Measurements from ENCODE around the gene PPIF.

PPIF gene

DNA sequence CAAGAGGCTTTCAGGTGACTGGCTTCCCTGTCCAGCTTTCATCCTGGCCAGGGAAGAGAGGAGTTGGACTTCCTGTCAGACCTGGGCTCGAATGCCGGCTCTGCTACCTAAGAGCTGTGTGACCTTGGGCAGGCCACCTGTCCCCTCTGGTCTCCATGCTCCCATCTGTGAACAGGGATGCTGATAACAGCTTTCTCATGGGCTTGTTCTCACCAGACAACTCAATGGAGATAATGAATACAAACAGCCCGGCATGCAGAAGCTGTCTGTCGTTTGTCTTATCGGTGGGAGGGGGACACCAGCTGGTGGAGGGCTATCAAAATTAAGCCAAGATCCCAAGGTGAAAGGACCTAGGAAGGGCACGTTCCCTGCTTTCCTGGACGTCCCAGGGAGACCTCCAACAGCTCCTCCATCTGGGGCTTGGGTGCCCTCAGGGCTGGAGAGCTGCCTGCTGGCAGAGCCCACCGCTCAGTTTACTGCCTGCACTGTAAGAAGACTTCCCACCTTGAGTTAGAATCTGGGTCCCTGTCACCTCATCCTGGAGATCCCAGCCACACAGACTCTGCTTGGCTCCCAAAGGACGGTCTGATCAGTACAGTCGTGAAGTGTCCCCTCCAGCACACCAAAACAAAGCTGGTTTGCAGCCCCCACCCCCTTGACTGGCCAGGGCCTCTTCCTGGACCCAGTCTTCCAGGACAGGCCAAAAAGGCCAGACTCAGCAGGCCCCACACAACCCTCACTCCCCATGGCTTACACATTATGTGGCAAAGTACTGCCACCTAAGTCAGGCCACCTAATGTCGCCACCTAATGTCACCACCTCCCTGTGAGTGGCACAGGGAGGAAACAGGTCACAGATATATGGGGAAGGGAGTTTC lies 40.9 kb downstream of the PPIF start:
- no peak for ATAC-seq
- TF ChIP-seq CSDC2 (CRISPR knock-in tag; IDR thresholded peaks at IDR 0.05): no peak
- TF ChIP-seq, protein P1, sequence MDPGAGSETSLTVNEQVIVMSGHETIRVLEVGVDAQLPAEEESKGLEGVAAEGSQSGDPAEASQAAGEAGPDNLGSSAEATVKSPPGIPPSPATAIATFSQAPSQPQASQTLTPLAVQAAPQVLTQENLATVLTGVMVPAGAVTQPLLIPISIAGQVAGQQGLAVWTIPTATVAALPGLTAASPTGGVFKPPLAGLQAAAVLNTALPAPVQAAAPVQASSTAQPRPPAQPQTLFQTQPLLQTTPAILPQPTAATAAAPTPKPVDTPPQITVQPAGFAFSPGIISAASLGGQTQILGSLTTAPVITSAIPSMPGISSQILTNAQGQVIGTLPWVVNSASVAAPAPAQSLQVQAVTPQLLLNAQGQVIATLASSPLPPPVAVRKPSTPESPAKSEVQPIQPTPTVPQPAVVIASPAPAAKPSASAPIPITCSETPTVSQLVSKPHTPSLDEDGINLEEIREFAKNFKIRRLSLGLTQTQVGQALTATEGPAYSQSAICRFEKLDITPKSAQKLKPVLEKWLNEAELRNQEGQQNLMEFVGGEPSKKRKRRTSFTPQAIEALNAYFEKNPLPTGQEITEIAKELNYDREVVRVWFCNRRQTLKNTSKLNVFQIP (CRISPR knock-in tag; IDR thresholded peaks at IDR 0.05; ENCODE audit: borderline replicate concordance, low read depth): no peak
- TF ChIP-seq, protein P2, sequence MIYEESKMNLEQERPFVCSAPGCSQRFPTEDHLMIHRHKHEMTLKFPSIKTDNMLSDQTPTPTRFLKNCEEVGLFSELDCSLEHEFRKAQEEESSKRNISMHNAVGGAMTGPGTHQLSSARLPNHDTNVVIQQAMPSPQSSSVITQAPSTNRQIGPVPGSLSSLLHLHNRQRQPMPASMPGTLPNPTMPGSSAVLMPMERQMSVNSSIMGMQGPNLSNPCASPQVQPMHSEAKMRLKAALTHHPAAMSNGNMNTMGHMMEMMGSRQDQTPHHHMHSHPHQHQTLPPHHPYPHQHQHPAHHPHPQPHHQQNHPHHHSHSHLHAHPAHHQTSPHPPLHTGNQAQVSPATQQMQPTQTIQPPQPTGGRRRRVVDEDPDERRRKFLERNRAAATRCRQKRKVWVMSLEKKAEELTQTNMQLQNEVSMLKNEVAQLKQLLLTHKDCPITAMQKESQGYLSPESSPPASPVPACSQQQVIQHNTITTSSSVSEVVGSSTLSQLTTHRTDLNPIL (CRISPR knock-in tag; IDR thresholded peaks at IDR 0.05; ENCODE audit: low read depth): no peak
- TF ChIP-seq, protein P3, sequence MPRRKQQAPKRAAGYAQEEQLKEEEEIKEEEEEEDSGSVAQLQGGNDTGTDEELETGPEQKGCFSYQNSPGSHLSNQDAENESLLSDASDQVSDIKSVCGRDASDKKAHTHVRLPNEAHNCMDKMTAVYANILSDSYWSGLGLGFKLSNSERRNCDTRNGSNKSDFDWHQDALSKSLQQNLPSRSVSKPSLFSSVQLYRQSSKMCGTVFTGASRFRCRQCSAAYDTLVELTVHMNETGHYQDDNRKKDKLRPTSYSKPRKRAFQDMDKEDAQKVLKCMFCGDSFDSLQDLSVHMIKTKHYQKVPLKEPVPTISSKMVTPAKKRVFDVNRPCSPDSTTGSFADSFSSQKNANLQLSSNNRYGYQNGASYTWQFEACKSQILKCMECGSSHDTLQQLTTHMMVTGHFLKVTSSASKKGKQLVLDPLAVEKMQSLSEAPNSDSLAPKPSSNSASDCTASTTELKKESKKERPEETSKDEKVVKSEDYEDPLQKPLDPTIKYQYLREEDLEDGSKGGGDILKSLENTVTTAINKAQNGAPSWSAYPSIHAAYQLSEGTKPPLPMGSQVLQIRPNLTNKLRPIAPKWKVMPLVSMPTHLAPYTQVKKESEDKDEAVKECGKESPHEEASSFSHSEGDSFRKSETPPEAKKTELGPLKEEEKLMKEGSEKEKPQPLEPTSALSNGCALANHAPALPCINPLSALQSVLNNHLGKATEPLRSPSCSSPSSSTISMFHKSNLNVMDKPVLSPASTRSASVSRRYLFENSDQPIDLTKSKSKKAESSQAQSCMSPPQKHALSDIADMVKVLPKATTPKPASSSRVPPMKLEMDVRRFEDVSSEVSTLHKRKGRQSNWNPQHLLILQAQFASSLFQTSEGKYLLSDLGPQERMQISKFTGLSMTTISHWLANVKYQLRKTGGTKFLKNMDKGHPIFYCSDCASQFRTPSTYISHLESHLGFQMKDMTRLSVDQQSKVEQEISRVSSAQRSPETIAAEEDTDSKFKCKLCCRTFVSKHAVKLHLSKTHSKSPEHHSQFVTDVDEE (CRISPR knock-in tag; IDR thresholded peaks at IDR 0.05): no peak
- TF ChIP-seq BACH2 (CRISPR knock-in tag; IDR thresholded peaks at IDR 0.05; ENCODE audit: borderline replicate concordance): no peak
- TF ChIP-seq TOX (CRISPR knock-in tag; IDR thresholded peaks at IDR 0.05; ENCODE audit: borderline replicate concordance): no peak
- no peak for TF ChIP-seq ZC3H10 (CRISPR knock-in tag; IDR thresholded peaks at IDR 0.05)
- TF ChIP-seq ZNF565 (CRISPR knock-in tag; conservative IDR thresholded peaks at IDR 0.05; ENCODE audit: low read depth): no peak
- no peak for TF ChIP-seq ZNF70 (CRISPR knock-in tag; IDR thresholded peaks at IDR 0.05)
- no peak for TF ChIP-seq PATZ1 (CRISPR knock-in tag; IDR thresholded peaks at IDR 0.05; ENCODE audit: borderline replicate concordance)
- no peak for TF ChIP-seq RARB (CRISPR knock-in tag; IDR thresholded peaks at IDR 0.05)
- no peak for TF ChIP-seq ESRRG (CRISPR knock-in tag; IDR thresholded peaks at IDR 0.05)
- TF ChIP-seq ZNF8 (CRISPR knock-in tag; IDR thresholded peaks at IDR 0.05): no peak
- no peak for TF ChIP-seq TCF4 (CRISPR knock-in tag; IDR thresholded peaks at IDR 0.05; ENCODE audit: borderline replicate concordance)
- TF ChIP-seq ZFP3 (CRISPR knock-in tag; IDR thresholded peaks at IDR 0.05): no peak

- TF ChIP-seq PATZ1 (CRISPR knock-in tag; IDR thresholded peaks at IDR 0.05; ENCODE audit: borderline replicate concordance) (no peak), ESRRG (CRISPR knock-in tag; IDR thresholded peaks at IDR 0.05) (no peak), TCF4 (CRISPR knock-in tag; IDR thresholded peaks at IDR 0.05; ENCODE audit: borderline replicate concordance) (no peak), ZFP30 (CRISPR knock-in tag; IDR thresholded peaks at IDR 0.05) (no peak), PPARA (CRISPR knock-in tag; IDR thresholded peaks at IDR 0.05; ENCODE audit: borderline replicate concordance) (no peak), ZFP3 (CRISPR knock-in tag; IDR thresholded peaks at IDR 0.05) (no peak), OSR1 (CRISPR knock-in tag; IDR thresholded peaks at IDR 0.05) (no peak), TOX (CRISPR knock-in tag; IDR thresholded peaks at IDR 0.05; ENCODE audit: borderline replicate concordance) (no peak), ZNF8 (CRISPR knock-in tag; IDR thresholded peaks at IDR 0.05) (no peak), ZC3H10 (CRISPR knock-in tag; IDR thresholded peaks at IDR 0.05) (no peak), RARB (CRISPR knock-in tag; IDR thresholded peaks at IDR 0.05) (no peak)
- TF ChIP-seq, protein P2 (CRISPR knock-in tag; IDR thresholded peaks at IDR 0.05; ENCODE audit: low read depth): no peak
- TF ChIP-seq, protein P4, sequence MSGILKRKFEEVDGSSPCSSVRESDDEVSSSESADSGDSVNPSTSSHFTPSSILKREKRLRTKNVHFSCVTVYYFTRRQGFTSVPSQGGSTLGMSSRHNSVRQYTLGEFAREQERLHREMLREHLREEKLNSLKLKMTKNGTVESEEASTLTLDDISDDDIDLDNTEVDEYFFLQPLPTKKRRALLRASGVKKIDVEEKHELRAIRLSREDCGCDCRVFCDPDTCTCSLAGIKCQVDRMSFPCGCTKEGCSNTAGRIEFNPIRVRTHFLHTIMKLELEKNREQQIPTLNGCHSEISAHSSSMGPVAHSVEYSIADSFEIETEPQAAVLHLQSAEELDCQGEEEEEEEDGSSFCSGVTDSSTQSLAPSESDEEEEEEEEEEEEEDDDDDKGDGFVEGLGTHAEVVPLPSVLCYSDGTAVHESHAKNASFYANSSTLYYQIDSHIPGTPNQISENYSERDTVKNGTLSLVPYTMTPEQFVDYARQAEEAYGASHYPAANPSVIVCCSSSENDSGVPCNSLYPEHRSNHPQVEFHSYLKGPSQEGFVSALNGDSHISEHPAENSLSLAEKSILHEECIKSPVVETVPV (CRISPR knock-in tag; IDR thresholded peaks at IDR 0.05): no peak
- ATAC-seq: no peak
Observed at GRCh38 chr10:79390057-79390456, 42.8 kb downstream of the PPIF start.
